K562 (cell line): ENCODE measurements around the gene MUSTN1. TPM values are rescaled to one million over a fixed set of nuclear protein-coding genes. Genes with fewer than 3 reads are reported as not detected.

Experiments
- ATAC-seq: fragments of 200-7000 bp; cut with Tn5 transposase; 3 replicates; pipeline ENCODE4 v1.9.1; 2020; ENCODE audit warnings: moderate library complexity
- BruUV-seq: library from RNA; stranded (reverse); fragments of 400-500 nt; replicated peaks from 2 replicates; lab custom pipeline; 2021; lab: Mats Ljungman, UMichigan
- CTCF ChIA-PET: fragments of 300-600 bp; formaldehyde crosslinking; extraction: SDS; loops from one replicate; lab custom pipeline; 2021; ENCODE audit warnings: low intra/inter-chr PET ratio; lab: Yijun Ruan, JAX
- POLR2A ChIA-PET: fragments of 300-600, 350-650 bp; sonication (Branson Sonifier 250); formaldehyde crosslinking; extraction: SDS; loops from one replicate; lab custom pipeline; 2021; ENCODE audit warnings: antibody characterized with exemption, inconsistent platforms; lab: Yijun Ruan, JAX
- DNase-seq, 4 experiments: peaks; one replicate each; pipeline versions ENCODE4 v3.0.0 to v3.0.0-alpha.2; 2011 to 2018; ENCODE audit warnings: low spot score in 3 of 4, mixed read lengths in 3 of 4; ENCODE audit errors: extremely low read depth in 1 of 4
- FAIRE-seq: peaks from 2 replicates; lab custom pipeline; 2011; peaks lifted over from hg19 to GRCh38; lab: Jason Lieb, UNC
- H2AFZ ChIP-seq: 2 replicates; pipeline ENCODE4 v1.6.0; 2011; ENCODE audit warnings: low read depth, low read length, control low read depth, inconsistent platforms
- H3K27ac ChIP-seq: fragments of 200-600 bp; 3 replicates; pipeline ENCODE4 v1.8.0; 2011; ENCODE audit warnings: low read depth, mild to moderate bottlenecking, control low read depth, inconsistent platforms, low read length, moderate library complexity, mixed read lengths; ENCODE audit errors: extremely low read depth
- H3K27me3 ChIP-seq, 2 experiments: fragments of 300-600 bp in 1 of 2; 2 replicates in 1 of 2; 3 replicates in 1 of 2; pipeline versions ENCODE4 v1.6.0 to v1.8.0; 2011; ENCODE audit warnings: inconsistent platforms in 2 of 2, low read length in 2 of 2, mild to moderate bottlenecking in 1 of 2, mixed read lengths in 1 of 2, moderate library complexity in 1 of 2; ENCODE audit not compliant: control insufficient read depth in 2 of 2, insufficient read depth in 2 of 2
- H3K36me3 ChIP-seq: fragments of 300-600 bp; 3 replicates; pipeline ENCODE4 v1.8.0; 2011; ENCODE audit warnings: mild to moderate bottlenecking, low read length, inconsistent platforms; ENCODE audit not compliant: control insufficient read depth, insufficient read depth
- H3K4me1 ChIP-seq, 2 experiments: fragments of 200-600 bp in 1 of 2; replicated peaks in 1 of 2; 2 replicates in 1 of 2; 3 replicates in 1 of 2; pipeline versions ENCODE4 v1.5.1 to v1.8.0; 2011; ENCODE audit warnings: inconsistent platforms in 2 of 2, low read length in 2 of 2, mild to moderate bottlenecking in 1 of 2, mixed read lengths in 1 of 2, moderate library complexity in 1 of 2; ENCODE audit not compliant: control insufficient read depth in 2 of 2, insufficient read depth in 2 of 2
- H3K4me2 ChIP-seq: 2 replicates; pipeline ENCODE4 v1.6.1; 2011; ENCODE audit warnings: low read length, control low read depth, inconsistent platforms, mixed read lengths; ENCODE audit not compliant: insufficient read depth
- H3K4me3 ChIP-seq: fragments of 200-600 bp; sonication (generic), shearing (Covaris generic); 2 replicates; pipeline ENCODE4 v1.5.1; 2016; ENCODE audit warnings: control low read depth, inconsistent platforms
- H3K79me2 ChIP-seq: fragments of 200-600 bp; 3 replicates; pipeline ENCODE4 v1.8.0; 2011; ENCODE audit warnings: low read length, inconsistent platforms; ENCODE audit not compliant: control insufficient read depth, insufficient read depth
- H3K9ac ChIP-seq, 2 experiments: 2 replicates each; pipeline versions ENCODE4 v1.6.0 to v1.6.1; 2011; ENCODE audit warnings: low read depth in 2 of 2, low read length in 2 of 2, control low read depth in 1 of 2, inconsistent platforms in 1 of 2, mild to moderate bottlenecking in 1 of 2, mixed read lengths in 1 of 2; ENCODE audit not compliant: insufficient read depth in 1 of 2
- H3K9me1 ChIP-seq: one replicate; pipeline ENCODE4 v1.6.0; 2011; ENCODE audit warnings: inconsistent platforms, mild to moderate bottlenecking, low read length, moderate library complexity; ENCODE audit not compliant: control insufficient read depth, insufficient read depth
- H3K9me3 ChIP-seq: replicated peaks from 2 replicates; pipeline ENCODE4 v1.5.1; 2011; ENCODE audit warnings: low read depth, low read length, inconsistent platforms; ENCODE audit not compliant: control insufficient read depth, insufficient read depth
- H4K20me1 ChIP-seq: replicated peaks from 2 replicates; pipeline ENCODE4 v1.6.1; 2011; ENCODE audit warnings: low read length, inconsistent platforms, mixed read lengths; ENCODE audit not compliant: control insufficient read depth, insufficient read depth
- BRCA1 ChIP-seq, 2 experiments: fragments of 450-650 bp in 1 of 2; sonication (generic) in 1 of 2; formaldehyde crosslinking in 1 of 2; IDR thresholded peaks; 2 replicates each; pipeline versions ENCODE4 v1.5.0 to v1.6.1; 2017 to 2020; ENCODE audit warnings: mild to moderate bottlenecking in 1 of 2, missing genetic modification reagents in 1 of 2
- GABPB2 ChIP-seq: fragments of 250-450 bp; sonication (Bioruptor Pico); conservative IDR thresholded peaks from 2 replicates; pipeline ENCODE4 v1.5.1; 2021; ENCODE audit warnings: mild to moderate bottlenecking
- GATA2 ChIP-seq: sonication (generic); formaldehyde crosslinking; IDR thresholded peaks from 2 replicates; pipeline ENCODE4 v1.4.0; 2020; ENCODE audit warnings: mild to moderate bottlenecking, missing genetic modification reagents
- GTF2E2 ChIP-seq: fragments of 200-800 bp; sonication (Bioruptor generic); IDR thresholded peaks from 2 replicates; pipeline ENCODE4 v1.6.1; 2016; ENCODE audit warnings: missing genetic modification characterization, missing compliant biosample characterization
- L3MBTL2 ChIP-seq: fragments of 450-650 bp; IDR thresholded peaks from 2 replicates; pipeline ENCODE4 v1.6.1; 2016; ENCODE audit warnings: mild to moderate bottlenecking, moderate library complexity
- PTTG1 ChIP-seq: fragments of 450-650 bp; IDR thresholded peaks from 2 replicates; pipeline ENCODE4 v1.6.1; 2016; ENCODE audit warnings: low read depth, mild to moderate bottlenecking, missing genetic modification characterization, missing compliant biosample characterization
- ZBTB7A ChIP-seq: IDR thresholded peaks from 2 replicates; pipeline ENCODE4 v1.6.1; 2011; ENCODE audit warnings: low read depth, mild to moderate bottlenecking, low read length, moderate library complexity, borderline replicate concordance; ENCODE audit not compliant: control insufficient read depth
- WGBS: fragments of 100-300 bp; shearing (Covaris generic); methylation state at CpG from one replicate; pipeline ENCODE4 v1.1.6; 2016; ENCODE audit warnings: low coverage, mixed read lengths; ENCODE audit not compliant: insufficient coverage; ENCODE audit errors: missing lambda C conversion rate; 5-methylcytosine and 5-hydroxymethylcytosine counted together
- in situ Hi-C: fragments of 300-500 bp; cut with MboI; formaldehyde crosslinking; loops from 4 replicates; pipeline ENCODE4 v1.15.0; 2018; ENCODE audit warnings: inconsistent platforms, mixed read lengths
- intact Hi-C: fragments of 100-400 bp; cut with micrococcal nuclease; formaldehyde crosslinking; loops from 2 replicates; pipeline ENCODE4 v1.14.2; 2022
- polyA plus RNA-seq, 8 experiments: library from polyadenylated mRNA; depleted of rRNA in 4 of 8; stranded (reverse) in 5 of 8; unstranded in 3 of 8; fragments of >200 nt; fragmentation: Nextera tagmentation in 2 of 8; fragmentation: Illumina TruSeq in 1 of 8; extraction: Ambion mirVana in 2 of 8; extraction: Trizol in 1 of 8; gene quantifications; 2 replicates each; pipeline versions ENCODE4 v1.2.1 to v1.2.3, GENCODE V29; 2011 to 2014; ENCODE audit warnings: inconsistent platforms in 1 of 8, missing spikeins in 1 of 8
- total RNA-seq, 7 experiments: library from RNA; depleted of rRNA in 6 of 7; stranded (reverse); fragments of >200 nt in 6 of 7; fragmentation: Illumina TruSeq in 2 of 7; extraction: Trizol in 2 of 7; gene quantifications; 2 replicates each; pipeline versions ENCODE4 v1.2.1 to v1.2.3, GENCODE V29; 2011 to 2021; ENCODE audit warnings: low replicate concordance in 1 of 7
- TF ChIP-seq, protein P1 (sequence below): sonication (generic); formaldehyde crosslinking; IDR thresholded peaks from 2 replicates; pipeline ENCODE4 v1.8.1; 2023; ENCODE audit warnings: mild to moderate bottlenecking, missing genetic modification reagents

Gene MUSTN1
- total and polyA plus RNA-seq, 9 of the 15 experiments (the other 6 are each of a cell fraction or from before 2014, with no cell fraction given), result 0.15 to 0.78 (median 0.44) TPM; not detected in 4

DNA sequence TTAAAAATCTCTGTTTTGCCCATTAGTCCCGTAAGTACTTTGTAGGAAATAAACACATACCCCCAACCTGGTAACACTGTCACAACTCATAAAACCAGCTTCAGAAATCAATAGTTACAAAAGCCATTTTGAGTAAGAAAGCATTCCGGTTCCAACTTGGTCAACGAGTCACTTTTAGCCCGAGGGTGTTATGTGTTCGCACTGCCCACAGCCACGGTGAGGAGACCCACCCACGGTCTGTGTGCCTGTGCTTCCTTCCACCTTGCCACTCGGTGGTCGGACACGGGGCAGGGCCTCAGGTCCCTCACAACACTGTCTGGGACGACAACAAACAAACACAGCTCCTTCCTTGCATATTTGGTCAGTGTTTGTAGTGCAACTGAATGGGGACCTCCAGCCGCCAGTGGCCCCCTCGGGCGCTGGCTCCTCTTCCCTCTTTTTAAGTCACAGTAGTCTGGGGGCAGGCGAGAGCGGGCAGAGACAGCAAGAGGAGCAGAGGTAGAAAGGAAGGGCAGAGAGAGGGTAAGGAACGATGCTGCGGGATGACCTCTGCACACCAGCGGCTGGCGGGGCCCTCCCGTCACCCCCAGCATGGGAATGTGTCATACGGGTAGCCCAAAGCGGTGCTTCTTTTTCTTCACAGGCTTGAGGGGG is 5.2 kb upstream of the MUSTN1 start:
- no peak overlapping the region for H2AFZ ChIP-seq
- H3K27ac ChIP-seq, result no peak overlapping the region
- H3K9ac ChIP-seq, result no peak overlapping the region
- POLR2A ChIA-PET, result interaction anchor here (0.6 to 1.0 kb wide), 2 partner anchors 8 to 143 kb away, joined by 3 to 4 read pairs; no protein-coding TSS in a partner anchor
- H3K4me2 ChIP-seq, result no peak overlapping the region
- no TSS peak for BruUV-seq
- no peaks in the 10 kb centered on the region for H4K20me1 ChIP-seq
- CTCF ChIA-PET, result no interaction called here
- H3K36me3 ChIP-seq, result no peaks in the 10 kb centered on the region
- in situ Hi-C loops, result loop anchor here (10.0 kb wide), 1 partner anchor 235 kb away; no protein-coding TSS in a partner anchor
- no peaks in the 10 kb centered on the region for H3K4me1 ChIP-seq
- no peaks in the 10 kb centered on the region for H3K9me1 ChIP-seq
- ATAC-seq, result no peak
- no peaks in the 10 kb centered on the region for H3K27me3 ChIP-seq
- no peak for TF ChIP-seq GTF2E2
- TF ChIP-seq L3MBTL2, result no peak
- TF ChIP-seq ZBTB7A, result no peak
- TF ChIP-seq GATA2, result no peak
- TF ChIP-seq BRCA1 (IDR thresholded peaks at IDR 0.05), result no peak
- TF ChIP-seq BRCA1 (CRISPR knock-in tag; IDR thresholded peaks at IDR 0.05), result no peak
- no peak for TF ChIP-seq GABPB2 (CRISPR knock-in tag)
- TF ChIP-seq PTTG1 (tag), result no peak
- TF ChIP-seq, protein P1, sequence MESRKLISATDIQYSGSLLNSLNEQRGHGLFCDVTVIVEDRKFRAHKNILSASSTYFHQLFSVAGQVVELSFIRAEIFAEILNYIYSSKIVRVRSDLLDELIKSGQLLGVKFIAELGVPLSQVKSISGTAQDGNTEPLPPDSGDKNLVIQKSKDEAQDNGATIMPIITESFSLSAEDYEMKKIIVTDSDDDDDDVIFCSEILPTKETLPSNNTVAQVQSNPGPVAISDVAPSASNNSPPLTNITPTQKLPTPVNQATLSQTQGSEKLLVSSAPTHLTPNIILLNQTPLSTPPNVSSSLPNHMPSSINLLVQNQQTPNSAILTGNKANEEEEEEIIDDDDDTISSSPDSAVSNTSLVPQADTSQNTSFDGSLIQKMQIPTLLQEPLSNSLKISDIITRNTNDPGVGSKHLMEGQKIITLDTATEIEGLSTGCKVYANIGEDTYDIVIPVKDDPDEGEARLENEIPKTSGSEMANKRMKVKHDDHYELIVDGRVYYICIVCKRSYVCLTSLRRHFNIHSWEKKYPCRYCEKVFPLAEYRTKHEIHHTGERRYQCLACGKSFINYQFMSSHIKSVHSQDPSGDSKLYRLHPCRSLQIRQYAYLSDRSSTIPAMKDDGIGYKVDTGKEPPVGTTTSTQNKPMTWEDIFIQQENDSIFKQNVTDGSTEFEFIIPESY (CRISPR knock-in tag), result 0 out of 2 replicates have a peak, but pooled peaks have one; percentile 28
- H3K9me3 ChIP-seq, result no peaks in the 10 kb centered on the region
- no peak for FAIRE-seq
- WGBS, result 42% methylated on average over 14 of the region's 23 CpGs
- H3K79me2 ChIP-seq, result no peaks in the 10 kb centered on the region
- no peak overlapping the region for H3K4me3 ChIP-seq
- no peak for DNase-seq
- intact Hi-C loops, result no loop called here
